GM21515 (cell line): ENCODE results near the gene DDX6.
"Not testable (repeated sequence)": the region's sequence is repeated elsewhere in the genome, so short reads cannot be mapped to it uniquely, and the experiment has no call there.

Experiments
- ATAC-seq: cut with Tn5 transposase; IDR thresholded peaks from one replicate; pipeline ENCODE4 v1.9.1; 2021; ENCODE audit not compliant: unreplicated experiment

DDX6 gene, protein sequence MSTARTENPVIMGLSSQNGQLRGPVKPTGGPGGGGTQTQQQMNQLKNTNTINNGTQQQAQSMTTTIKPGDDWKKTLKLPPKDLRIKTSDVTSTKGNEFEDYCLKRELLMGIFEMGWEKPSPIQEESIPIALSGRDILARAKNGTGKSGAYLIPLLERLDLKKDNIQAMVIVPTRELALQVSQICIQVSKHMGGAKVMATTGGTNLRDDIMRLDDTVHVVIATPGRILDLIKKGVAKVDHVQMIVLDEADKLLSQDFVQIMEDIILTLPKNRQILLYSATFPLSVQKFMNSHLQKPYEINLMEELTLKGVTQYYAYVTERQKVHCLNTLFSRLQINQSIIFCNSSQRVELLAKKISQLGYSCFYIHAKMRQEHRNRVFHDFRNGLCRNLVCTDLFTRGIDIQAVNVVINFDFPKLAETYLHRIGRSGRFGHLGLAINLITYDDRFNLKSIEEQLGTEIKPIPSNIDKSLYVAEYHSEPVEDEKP

DNA sequence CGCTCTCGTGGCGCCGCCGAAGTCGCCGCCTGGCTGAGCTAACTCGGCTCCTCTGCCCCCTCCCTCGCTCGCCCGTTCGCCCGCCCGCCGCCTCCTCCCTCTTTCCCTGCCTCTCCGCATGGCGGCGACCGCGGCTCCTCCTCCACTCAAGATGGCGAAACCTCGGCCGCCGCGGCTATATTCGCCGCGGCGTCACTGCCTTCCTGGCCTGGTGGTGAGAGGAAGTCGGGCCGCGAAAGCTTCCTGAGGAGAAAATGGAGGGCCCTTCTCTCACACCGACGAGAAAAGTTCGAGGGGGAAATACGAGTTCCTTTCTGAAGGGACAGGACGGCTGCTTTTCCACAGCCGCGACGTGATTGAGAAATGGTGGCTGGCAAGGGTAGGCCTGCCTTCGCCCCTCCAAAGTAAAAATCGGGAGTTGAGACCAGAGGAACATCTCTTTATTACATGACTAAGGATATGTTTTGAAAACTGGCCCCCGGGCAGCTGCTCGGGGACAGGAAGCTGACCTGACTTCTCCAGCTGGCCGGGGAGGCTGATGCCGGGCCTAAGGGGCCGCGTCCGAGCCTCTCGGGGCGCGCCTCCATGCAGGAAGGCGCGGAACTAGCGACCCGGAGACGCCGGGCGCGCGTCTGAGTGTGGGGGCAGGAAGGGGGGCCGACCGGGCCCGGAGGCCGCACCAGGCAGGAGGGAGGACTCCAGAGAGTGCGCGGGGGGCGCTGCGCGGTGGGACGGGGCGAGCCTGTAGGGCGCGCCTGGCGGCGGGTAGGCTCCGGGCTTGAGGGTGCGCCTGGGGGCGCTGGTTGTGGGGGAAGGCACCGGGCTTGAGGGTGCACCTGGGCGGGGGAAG lies at the start of gene DDX6:
Gene DDX6, minus strand, starts transcription at position 54 of the 850 bp plus-strand sequence. CDS start 4,913 bp downstream, outside the sequence.
- peak; percentile 47 for ATAC-seq

DNA sequence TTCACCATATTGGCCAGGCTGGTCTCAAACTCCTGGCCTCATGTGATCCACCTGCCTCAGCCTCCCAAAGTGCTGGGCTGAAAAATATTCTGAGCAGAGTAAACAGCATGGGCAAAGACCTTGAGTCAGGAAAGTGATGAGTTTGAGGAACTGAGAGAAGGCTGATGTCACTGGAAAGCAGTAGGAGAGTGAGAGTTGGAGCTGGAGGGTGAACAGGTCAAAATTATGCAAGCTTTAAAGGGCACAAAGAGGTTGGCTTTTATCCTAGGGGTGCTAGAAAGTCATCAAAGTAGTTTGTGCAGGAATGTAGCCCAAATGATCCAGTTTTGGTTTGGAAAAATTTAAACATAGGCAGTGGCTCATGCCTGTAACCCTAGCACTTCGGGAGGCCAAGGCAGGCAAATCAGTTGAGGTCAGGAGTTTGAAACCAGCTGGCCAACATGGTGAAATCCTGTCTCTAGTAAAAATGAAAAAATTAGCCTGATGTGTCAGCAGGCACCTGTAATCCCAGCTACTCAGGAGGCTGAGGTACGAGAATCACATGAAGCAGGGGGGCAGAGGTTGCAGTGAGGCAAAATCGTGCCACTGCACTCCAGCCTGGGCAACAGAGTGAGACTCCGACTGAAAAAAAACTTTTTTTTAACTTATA lies 48.1 kb upstream of the DDX6 start:
- peak; percentile 75 for ATAC-seq

DNA sequence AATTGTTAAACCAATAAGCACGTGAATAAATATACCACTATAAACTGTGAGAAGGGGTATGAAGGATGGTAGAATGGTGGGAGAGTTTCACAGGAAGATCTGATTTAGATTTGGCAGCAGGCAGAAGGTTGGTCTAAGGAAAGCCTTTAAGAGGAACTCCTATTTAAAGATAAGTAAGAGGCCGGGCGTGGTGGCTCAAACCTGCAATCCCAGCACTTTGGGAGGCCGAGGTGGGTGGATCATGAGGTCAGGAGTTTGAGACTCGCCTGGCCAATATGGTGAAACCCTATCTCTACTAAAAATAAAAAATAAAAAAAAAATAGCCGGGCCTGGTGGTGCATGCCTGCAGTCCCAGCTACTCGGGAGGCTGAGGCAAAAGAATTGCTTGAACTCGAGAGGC lies 46.9 kb upstream of the DDX6 start:
- ATAC-seq: no peak

DNA sequence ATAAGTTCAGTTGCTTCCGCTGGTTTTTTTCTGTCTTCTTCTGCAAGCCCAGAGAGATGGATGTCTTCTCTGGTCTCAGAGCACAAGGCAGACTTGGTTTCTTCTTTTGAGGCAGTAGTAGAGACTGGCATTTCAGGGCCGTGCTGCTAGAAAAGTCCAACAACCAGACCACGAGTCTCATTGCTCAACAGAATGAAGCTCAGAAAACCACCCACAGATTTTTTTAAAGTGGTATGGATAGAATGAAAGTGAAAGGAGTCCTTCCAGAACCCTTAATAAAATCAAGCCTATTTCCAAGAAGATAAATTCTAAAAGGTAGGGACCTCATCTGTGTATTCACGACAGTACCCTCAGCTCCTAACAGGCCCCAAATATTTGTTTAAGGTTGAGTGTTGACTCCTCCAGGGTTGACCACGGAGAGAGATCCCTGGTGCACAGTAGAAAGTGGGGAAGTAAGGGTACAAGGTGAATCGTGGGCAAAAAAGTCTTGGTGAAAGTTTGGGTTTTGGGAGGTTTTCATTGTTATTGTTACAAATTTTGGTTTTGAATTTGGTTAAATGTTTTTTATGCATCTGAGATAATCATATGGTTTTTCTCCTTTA lies 43.6 kb upstream of the DDX6 start:
- no peak for ATAC-seq

DNA sequence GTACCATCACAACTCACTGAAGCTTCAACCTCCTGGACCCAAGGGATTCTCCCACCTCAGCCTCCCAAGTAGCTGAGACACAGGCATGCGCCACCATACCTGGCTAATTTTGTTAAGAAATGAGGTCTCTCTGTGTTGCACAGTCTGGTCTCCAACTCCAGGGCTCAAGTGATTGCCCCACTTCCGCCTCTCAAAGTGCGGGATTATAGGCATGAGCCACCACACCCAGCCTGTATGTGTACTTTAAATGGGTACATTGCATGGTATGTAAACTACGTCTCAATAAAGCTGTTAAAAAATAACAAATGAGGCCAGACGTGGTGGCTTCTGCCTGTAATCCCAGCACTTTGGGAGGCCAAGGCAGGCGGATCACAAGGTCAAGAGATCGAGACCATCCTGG lies 36.2 kb upstream of the DDX6 start:
- ATAC-seq: no peak

DNA sequence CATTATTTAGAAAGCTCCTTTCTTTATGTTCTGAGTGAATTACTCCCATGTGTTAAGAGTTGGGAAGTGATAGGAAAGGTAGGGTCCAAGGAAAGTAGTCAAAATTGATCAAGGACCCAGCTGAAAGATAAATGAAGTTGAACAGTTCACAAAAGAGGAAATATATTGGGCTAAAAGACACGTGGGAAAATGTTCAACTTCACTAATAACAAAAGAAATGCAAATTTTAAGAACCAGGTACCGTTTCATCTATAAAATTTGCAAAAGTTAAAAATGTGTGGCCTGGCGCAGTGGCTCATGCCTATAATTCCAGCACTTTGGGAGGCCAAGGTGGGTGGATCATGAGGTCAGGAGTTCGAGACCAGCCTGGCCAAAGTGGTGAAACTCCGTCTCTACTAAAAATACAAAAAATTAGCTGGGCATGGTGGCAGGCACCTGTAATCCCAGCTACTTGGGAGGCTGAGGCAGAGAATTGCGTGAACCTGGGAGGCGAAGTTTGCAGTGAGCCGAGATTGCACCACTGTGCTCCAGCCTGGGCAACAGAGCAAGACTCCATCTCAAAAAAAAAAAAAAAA lies 32.1 kb upstream of the DDX6 start:
- ATAC-seq: not testable (repeated sequence)

DNA sequence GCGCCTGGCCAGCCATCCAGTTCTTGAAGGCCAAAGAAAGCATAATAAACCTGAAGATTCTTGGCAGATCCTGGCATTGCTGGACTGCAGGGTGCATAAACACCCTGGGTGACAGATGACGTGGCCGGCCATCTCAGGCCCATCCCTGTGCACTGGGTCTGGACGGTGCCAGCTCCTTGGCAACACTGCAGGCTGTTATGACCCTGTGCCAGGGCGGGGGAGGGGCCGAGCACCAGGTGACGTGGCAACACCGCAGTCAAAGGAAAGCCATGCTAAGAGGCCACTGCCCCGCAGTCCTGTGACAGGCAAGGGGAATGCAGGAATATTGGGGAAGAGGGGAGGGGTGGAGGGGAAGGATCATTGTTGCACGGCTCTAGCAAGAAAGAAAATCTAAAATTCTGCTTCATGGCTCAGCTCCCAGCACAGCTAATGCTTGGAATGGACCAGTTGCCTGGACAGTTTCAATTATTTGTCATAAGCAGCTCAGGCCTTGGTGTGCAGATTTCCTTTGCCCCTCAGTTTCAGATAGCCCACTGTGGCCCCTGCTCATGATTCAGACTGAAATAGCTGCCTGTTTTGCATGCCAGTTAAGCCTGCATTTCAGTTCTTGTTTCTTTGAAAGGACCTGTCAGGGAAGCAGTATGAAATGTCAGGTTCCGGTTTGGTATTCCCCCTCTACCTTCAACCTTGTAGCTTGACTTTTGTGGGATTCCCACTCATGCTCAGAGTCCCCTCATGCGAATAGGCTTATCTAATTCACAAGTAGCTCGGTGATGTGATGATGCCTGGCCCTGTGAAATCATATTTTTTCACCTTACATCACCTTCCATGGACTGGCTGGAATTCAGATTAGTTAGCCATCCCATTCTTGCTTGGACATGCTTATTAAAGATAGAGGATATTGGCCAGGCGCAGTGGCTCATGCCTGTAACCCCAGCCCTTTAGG lies 29.7 kb upstream of the DDX6 start:
- ATAC-seq: peak; percentile 83

DNA sequence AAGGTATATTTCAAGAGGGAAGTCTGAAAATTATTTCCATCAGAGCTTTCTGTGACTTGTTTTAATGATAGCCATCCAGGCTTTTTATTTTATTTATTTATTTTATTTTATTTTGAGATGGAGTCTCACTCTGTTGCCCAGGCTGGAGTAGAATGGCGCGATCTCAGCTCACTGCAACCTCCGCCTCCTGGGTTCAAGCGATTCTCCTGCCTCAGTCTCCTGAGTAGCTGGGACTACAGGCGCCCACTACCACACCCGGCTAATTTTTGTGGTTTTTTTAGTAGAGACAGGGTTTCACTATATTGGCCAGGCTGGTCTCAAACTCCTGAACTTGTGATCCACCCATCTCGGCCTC lies 29.0 kb upstream of the DDX6 start:
- not testable (repeated sequence) for ATAC-seq

DNA sequence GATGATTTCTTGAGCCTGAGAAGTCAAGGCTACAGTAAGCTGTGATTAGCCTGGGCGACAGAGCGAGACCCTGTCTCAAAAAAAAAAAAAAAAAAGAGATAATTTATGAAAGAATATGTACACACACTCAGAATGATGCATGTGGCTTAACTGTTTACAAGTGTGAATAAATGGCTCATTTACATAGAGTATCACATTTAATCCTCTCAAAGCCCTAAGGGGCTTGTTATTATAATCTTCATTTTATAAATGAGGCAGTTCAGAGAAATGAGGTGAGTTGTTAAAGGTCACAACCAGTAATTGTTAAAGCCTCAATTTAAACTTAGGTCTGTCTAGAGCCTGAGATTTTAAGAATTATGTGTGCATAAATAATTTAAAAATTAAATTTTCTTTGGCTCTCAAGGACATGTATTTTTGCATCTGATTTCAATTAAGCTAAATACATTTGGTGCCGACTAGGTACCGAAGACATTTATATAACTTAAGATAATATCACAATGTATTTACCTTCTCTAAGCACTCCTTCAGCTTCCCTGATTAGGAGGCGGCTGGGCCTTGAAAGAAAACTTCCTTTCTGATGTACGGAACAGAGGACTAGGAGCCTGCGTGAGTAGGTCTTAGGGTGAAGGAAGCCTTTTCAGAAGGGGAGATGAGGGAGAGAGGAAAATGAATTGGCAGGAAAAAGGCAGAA lies 28.5 kb upstream of the DDX6 start:
- ATAC-seq: no peak

DNA sequence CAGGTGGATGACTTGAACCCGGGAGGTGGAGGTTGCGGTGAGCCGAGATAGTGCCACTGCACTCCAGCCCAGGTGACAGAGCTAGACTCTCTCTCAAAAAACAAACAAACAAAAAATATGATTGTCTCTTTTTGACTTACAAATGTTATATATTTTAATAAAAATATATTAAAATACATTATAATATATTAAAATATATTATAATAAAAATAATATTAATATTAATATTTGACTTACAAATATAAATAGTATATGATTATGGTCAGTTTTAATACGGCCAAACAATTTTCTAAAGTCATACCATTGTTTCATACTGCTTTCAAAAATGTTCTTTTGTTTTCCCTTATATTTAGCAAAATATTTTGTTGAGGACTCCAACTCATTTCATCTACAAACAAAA lies 27.2 kb upstream of the DDX6 start:
- no peak for ATAC-seq

DNA sequence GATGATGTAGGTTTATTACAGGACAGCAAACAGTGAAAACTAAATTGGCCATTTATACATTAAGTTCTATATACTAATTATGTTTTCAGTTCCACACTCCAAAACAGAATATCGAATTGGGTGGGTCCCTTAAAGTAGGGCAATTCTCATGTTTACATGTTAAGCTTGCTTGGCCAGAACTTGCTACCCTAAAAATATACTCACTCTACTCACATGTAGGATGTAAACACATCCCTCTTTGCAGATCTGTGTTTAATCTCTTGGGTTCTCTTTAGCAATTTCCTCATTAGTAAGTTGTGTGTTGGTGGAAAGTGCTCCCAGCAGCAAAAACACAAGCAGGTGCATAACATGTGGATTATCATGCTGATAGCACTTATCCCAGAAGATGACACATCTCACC lies 22.6 kb upstream of the DDX6 start:
- ATAC-seq: no peak

DNA sequence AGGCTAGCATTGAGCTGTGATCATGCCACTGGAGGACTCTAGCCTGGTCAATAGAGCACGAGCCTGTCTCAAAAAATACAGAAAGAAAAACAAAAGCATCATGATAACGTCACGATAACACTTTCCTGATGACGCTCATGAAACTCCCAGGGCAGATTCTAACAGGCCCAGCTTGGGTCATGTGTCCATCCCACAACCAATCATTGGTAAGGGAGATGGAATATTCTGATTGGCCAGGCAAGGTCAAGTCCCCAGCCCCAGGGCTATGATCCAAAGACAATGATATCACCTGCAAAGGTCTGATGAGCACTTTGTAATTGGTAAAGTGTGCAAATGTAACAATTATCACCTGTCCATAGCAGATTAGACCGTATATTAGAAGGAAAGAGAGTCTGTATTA lies 21.5 kb upstream of the DDX6 start:
- no peak for ATAC-seq

DNA sequence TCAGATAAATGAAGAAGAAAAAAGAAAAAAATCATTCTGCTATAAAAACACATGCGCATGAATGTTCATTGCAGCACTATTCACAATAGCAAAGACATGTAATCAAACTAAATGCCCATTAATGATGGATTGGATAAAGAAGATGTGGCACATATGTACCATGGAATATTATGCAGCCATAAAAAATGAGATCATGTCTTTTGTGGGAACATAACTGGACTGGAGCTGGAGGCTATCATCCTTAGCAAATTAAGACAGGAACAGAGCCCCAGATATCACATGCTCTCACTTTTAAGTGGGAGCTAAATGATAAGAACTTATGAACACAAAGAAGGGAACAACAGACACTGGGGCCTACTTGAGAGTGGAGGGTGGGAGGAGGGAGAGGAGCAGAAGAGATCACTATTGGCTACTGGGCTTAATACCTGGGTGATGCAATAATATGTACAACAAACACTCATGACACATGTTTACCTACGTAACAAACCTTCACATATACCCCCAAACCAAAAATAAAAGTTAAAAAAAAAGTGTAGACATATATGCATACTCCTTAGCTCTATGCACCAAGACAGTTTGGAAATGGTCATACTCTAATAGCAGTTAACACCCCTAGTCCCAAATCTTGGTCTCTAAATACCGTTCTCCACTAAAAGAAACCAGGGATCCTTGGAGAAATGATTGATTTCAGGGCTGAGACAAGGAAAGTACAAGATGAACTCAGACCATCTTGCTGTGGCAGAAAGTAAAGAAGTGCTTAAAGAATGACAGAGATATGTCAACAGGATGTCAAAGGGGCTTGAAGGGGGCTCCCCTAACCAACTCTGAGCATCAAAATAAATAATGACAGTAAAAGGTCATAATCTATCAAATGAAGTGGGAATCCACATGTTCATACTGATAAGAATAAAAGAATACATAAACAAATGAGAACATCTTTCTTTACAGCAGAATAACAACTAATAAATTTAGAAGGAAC lies 17.1 kb upstream of the DDX6 start:
- ATAC-seq: no peak

DNA sequence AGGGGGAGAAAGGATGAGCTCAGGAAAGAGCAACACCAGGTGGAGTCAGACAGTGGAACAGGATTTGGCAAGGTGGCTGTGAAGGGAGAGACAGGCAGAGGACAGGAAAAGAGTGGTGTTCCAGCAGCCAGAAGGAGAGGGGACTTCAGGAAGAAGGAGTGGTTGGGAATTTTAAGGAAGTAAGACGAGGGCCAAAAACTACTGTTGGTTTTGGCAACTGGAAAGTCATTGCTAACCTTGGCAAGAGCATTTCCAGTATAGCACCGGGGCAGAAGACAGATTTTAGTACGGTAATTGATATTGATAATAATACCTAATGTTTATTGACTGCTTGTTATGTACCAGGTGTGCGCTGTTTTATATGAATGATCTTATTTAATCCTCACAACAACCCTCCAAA lies 15.4 kb upstream of the DDX6 start:
- no peak for ATAC-seq

DNA sequence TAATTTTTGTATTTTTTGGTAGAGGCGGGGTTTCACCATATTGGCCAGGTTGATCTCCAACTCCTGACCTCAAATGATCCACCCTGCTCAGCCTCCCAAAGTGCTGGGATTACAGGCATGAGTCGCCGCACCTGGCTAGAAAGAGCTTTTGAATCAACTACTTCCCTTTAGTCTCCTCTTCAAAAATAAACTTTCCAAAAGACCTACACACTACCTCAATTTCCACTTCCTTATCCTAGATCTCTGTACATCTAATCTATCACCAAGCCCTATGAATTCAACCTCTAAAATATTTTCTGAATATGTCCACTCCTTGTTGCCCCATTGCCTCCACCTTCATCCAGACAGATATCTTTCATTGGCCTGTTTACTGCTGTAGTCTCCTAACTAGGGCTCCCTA lies 13.1 kb upstream of the DDX6 start:
- no peak for ATAC-seq

DNA sequence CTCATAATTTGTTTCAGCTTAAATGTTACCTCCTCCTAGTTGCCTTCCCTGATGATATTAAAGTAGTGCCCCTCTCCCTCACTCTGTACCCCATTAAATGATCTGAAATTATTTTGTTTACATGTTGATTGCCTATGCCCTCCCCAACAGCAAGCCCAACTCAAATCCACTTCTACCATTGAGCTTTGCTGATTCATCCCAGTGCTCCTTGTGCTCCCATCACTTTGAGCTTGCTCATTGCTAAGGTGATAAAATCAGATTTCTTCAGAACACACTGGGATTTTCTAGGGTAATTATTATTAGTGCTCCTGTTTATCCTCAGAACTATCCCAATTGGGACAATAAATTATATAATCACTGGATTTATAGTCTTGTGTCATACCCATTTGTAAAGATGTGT lies 8.4 kb upstream of the DDX6 start:
- ATAC-seq: no peak

DNA sequence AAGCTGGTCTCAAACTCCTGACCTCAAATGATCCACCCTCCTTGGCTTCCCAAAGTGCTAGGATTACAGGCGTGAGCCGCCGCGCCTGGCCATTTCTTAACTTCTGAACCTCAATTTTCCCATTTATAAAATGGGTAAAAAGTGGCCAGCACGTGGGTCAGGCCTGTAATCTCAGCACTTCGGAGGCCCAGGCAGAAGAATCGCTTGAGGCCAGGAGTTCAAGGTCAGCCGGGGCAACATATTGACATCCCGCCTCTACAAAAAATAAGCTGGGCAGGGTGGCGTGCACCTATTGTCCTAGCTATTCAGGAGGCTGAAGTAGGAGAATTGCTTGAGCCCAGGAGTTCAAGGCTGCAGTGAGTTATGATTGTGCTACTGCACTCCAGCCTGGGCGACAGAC lies 6.5 kb upstream of the DDX6 start:
- no peak for ATAC-seq

DNA sequence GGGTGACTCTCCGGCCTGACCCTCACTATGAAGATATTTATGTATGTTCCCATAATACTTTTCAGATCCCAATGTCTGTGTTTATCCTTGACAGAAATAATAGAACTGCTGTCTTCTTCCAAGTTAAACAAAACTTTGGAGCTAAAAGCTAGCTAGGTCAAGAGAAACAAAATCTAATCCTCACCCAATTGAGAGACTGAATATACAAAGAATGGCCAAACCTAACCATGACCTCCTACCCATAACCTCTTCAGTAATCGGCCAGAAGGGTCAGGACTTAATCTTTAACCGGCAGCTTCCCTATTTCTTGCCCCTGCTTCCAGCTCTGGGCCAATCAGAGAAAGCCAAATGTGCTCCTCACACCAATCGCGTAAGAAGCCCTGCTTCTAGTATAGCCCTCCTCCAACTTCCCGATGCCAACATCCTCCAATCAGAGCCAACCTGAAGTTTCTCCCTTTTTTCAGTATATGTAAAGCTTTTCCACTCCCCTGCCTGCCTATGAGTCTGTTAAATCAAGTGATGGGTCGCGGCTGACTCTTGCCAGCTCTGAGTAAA lies 1.7 kb upstream of the DDX6 start:
- ATAC-seq: peak; percentile 53
